Stimulated activated CD4-positive, alpha-beta T cell treated with anti-CD3 and anti-CD28 coated beads, Interleukin-15, amount 100 ng/mL, for 24 hours (primary cell): ENCODE results near the gene NEURL2.
"Not testable (repeated sequence)": the region's sequence is repeated elsewhere in the genome, so short reads cannot be mapped to it uniquely, and the experiment has no call there.

Experiments used
- DNase-seq: peaks from one replicate; pipeline ENCODE4 v3.0.0-alpha.2; 2020

The NEURL2 gene, protein sequence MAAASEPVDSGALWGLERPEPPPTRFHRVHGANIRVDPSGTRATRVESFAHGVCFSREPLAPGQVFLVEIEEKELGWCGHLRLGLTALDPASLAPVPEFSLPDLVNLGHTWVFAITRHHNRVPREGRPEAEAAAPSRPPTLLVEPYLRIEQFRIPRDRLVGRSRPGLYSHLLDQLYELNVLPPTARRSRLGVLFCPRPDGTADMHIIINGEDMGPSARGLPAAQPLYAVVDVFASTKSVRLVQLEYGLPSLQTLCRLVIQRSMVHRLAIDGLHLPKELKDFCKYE

DNA sequence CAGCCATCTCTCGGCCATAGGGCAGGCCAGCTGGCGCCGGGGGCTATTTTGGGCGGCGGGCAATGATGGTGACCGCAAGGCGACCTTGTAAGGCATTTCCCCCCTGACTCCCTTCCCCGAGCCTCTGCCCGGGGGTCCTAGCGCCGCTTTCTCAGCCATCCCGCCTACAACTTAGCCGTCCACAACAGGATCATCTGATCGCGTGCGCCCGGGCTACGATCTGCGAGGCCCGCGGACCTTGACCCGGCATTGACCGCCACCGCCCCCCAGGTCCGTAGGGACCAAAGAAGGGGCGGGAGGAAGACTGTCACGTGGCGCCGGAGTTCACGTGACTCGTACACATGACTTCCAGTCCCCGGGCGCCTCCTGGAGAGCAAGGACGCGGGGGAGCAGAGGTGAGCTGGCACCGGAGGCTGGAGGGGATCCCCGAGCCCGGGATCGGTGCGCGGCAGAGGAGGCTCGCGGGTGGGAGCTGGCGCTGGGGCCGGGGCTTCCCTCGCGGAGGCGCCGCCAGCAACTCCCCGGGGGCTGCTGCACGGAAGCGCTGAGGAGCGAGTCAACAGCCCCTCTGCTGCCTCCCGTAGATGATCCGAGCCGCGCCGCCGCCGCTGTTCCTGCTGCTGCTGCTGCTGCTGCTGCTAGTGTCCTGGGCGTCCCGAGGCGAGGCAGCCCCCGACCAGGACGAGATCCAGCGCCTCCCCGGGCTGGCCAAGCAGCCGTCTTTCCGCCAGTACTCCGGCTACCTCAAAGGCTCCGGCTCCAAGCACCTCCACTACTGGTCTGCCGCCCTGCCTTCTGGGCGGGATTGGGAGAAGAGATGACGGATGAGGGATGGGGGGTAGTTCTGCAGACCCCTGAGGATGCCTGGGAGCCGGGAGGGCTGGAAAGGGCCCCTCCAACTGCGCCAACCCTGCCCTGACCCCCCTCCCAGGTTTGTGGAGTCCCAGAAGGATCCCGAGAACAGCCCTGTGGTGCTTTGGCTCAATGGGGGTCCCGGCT, at the start of gene NEURL2, which contains the start of gene CTSA:
TSS of gene NEURL2 (minus strand) at position 224 of the 999 bp plus-strand sequence. CDS start at position 7, 217 bp downstream.
TSS of gene CTSA (plus strand) at position 351 of the 999 bp plus-strand sequence. CDS start at position 585, 234 bp downstream.
- peak; percentile 90 for DNase-seq

DNA sequence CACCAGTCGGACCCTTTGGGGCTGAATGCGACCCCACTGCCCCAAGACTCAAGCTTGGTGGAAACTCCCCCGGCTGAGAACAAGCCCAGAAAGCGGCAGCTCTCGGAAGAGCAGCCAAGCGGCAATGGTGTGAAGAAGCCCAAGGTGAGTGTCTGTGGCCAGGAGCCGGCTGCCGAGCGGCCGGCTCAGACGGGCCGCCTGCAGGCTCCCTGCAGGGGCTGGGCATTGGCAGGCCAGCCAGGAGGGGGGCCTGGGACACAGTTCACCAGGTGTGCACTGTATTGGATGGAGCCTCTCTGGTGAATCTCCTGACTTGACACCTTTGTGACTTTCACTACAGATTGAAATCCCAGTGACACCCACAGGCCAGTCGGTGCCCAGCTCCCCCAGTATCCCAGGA, 49.5 kb upstream of the NEURL2 start:
- no peak for DNase-seq

DNA sequence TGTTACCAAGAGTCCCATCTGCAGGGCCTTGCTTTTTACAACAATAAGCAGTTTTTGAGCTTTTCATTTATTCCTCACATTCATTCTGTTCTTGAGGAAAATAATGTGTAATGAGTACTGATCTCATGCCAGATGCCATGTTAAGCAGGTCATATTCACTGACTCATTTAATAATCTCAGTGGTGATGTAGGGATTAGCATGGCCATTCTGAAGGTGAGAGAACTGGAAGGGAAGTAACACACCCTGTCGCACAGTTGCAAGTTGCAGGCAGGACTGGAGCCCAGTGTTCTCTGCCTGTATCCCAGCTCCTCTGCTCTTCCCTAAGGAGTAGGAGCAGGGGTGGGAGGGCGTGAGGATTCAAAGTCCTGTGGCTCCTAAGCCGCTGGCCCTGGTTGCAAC, 49.0 kb upstream of the NEURL2 start:
- DNase-seq = no peak

DNA sequence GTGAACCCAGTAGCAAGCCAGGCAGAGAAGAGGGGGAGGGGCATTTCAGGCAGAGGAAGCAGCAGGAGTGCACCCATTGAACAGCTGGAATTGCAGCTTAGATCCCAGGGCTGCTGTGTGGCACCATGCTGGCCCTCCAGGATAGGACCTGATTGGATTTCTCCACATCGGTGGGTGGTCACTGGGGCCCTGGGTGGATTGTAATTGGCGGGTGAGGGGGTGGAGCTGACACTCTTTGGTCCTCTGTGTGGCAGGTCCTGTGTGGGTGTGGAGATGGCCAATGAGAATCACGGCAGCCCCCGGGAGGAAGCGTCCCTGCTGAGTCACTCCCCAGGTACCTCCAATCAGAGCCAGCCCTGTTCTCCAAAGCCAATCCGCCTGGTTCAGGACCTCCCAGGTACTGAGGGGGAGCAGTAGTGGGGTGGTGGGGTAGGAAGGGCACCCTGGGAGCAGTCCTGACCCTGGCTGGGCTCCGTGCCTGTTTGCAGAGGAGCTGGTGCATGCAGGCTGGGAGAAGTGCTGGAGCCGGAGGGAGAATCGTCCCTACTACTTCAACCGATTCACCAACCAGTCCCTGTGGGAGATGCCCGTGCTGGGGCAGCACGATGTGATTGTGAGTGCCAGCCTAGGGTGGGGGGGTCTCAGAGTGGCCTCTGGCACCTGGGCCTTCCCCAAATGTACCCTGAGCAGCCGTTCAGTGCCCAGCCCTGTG, 47.9 kb upstream of the NEURL2 start:
- DNase-seq = no peak

DNA sequence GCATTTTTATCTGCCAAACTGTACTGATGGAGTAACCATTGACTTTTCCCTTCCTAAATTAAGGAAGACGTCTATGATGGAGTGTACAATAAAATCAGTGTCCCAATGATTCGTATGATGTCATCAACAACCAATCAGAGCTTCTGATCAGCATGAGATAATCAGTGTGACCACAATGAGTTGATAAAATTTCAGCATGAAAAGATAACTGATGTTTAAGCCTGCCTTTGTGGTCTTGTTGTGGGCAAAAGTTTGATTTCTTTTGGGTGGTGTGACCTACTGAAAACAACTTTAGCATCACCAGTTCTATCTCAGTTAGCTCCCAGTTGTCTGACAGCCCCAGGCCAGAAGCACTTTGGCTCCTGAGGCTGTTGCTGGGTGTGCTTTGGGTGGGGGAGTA, 46.8 kb upstream of the NEURL2 start:
- DNase-seq = no peak

DNA sequence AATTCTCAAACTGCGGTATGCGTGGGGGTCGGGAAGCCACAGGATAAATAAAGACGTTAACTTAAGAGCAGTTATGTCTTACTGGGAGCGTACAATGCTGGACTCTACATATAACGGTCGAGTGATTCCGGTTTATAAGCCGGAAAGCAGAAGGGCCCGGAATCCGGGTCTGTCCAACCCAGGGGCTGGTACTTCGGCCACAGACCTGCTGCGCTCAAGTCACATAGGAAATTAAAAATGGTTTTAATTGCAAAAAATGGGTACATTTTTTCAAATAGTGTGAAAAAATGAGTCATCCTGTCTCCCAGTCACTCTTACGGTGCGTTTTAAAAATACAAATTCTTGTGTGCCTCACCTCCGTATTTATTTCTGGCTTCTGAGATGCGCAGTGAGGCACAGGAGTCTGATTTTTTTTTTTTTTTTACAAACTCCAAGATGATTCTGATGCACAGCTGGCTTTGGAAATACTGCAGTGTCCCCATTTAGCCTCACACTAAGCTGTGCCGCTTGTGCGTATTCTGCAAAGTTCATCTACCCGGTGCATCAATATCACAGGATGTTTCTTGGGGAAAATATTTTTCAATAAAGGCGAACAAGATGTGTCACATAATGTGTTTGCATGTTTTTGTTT, 44.5 kb upstream of the NEURL2 start:
- DNase-seq = no peak

DNA sequence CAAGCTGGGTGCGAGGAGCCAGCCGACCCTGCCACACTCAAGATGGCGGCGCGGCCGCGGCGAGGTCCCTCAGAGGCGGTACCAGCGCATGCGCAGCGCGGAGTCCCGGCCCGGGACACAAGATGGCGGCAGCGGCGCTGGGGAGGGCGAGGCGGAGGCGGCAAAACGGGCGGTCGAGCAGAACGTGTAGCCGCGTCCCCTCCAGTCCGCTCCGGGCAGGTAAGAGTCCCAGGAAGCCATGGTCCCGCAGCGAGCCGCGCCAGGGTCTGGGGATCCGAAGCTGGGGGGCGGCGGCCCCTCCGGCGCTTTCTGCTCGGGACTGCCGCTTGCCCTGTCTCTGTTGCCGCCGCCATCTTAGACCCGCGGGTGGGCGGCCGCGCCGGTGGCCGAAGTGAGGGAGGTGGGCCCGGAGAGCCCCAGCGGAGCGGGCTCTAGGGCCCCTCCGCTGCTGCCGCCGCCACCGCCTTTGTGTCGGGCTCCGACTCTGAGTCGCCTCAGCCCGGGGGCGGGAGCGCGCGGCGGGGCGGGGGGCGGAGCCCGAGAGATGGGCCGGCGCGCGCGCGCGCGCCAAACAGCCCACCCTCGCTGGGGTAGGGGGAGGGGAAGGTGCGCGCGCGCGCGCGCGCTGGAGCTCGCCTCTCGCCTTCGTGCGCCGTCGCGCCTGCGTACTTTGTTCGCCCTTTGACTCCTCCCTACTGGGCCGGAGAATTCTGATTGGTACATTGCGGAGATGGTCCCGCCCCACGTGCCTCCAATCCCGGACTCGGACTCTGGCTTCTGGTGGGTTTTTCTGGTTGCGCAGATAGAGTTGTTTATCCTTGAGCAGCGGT, 43.8 kb upstream of the NEURL2 start, which contains the start of gene PCIF1:
TSS of gene PCIF1 (plus strand) at position 98 of the 830 bp plus-strand sequence. CDS start 4,317 bp downstream, outside the sequence.
- DNase-seq = peak; percentile 98

DNA sequence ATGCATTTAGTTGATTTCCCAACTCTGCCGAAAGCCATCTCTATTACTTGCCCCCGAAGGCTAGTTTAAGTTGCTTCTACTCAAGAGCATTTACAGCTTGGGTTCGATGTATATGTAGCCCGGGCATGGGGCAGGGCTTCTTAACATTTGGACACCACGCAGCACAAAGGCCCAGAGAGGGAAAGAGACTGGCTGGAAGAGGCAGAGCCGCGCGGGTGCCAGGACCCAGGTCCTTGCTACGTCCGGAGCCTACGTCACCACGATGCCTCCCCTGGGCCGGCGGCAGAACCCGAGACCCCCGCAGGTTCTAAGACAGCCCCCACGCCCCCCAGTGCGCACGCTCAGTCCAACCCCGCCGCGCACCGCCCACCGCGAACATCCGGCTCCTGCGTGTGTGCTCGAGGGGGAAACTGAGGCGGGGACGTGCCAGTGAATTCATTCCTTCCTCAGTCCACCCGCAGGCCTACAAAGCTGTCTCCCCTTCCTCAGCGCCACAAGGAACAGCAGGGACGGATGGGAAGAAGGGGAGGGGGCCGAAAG, 43.1 kb upstream of the NEURL2 start:
- peak; percentile 69 for DNase-seq

DNA sequence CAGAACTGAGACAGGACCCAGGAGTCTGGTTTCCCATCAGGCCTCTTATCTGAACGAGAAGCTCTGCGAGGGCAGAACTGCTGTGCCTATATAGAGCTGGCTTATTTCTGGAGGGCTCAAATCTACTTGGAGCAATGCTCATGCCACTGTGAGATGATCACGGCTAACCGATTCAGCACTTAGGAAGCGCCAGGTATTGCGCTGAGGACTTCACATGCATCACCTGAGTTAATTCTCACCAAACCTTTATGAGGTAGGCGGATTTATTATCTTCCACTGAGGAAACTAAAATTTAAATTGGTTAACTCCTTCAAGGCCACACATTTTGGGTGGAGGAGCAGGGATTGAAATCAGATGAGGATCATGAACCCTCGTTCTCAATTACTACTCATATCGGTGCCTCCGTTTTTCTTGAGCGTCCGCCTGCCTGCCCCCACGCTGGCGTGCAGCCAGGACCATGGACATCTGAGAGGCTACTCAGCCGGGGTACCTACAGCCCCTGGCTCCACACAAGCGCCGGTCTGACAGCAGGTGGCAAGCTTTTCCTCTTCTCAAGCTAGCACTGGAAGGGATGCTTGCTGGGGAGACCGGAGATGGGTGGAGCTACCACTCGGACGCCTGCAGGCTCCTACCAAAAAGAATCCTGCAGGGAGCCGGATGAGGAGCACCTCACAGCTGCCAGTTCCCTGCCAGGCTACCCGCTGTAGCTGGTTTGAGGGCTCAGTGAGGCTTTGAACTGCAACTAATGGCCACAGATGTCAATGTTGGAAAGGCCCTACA, 42.4 kb upstream of the NEURL2 start:
- DNase-seq = peak; percentile 77

DNA sequence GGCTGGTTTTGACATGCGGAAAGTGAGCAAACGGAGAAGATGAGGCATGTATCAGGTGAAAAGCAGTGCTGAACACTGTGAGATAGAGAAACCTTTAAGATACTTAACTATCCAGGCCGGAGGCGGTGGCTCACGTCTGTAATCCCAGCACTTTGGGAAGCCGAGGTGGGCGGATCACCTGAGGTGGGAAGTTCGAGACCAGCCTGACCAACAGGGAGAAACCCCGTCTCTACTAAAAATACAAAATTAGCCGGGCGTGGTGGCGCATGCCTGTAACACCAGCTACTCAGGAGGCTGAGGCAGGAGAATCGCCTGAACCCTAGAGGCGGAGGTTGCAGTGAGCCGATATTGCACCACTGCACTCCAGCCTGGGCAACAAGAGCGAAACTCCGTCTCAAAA, 40.7 kb upstream of the NEURL2 start:
- not testable (repeated sequence) for DNase-seq

DNA sequence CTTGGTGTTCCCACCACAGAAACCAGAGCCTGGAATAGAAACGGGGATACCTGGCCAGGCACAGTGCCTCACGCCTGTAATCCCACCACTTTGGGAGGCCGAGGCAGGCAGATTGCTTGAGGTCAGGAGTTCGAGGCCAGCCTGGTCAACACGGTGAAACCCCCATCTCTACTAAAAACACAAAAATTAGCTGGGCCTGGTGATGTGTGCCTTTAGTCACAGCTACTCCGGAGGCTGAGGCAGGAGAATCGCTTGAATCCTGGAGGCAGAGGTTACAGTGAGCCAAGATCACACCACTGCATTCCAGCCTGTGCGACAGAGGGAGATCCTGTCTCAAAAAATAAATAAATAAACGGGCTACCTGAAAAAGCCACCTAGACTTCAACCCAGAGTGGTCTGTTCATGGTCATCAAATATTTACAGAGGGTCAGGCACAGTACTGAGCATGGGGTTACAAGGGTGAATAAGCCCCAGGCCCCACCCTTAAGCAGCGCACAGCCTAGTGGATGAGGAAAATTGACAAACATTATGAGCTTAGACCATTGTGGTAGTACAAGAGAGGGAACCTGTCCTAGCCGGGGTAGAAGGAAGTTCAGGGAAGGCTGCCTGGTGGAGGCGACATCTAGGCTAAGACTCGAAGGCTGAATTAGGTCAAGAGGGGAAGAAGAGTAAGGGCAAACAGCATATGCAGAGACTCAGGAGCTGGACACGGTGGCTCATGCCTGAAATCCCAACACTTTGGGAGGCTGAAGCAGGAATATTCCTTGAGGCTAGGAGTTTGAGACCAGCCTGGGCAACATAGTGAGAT, 36.3 kb upstream of the NEURL2 start:
- DNase-seq = no peak

DNA sequence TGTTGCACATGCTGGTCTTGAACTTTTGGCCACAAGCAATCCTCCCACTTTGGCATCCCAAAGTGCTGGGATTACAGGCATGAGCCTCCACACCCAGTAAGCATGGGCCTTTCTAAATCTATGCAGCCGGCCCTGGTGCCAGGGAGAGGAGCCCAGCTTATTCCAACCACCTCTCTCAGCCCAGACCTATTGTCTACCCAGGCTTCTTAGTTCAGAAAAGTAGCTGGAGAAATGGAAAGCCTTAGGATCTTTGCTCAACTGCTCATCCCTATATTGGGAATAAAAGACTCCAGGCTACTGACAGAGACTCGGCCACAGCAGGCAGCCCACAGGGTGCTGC, 35.7 kb upstream of the NEURL2 start:
- no peak for DNase-seq

DNA sequence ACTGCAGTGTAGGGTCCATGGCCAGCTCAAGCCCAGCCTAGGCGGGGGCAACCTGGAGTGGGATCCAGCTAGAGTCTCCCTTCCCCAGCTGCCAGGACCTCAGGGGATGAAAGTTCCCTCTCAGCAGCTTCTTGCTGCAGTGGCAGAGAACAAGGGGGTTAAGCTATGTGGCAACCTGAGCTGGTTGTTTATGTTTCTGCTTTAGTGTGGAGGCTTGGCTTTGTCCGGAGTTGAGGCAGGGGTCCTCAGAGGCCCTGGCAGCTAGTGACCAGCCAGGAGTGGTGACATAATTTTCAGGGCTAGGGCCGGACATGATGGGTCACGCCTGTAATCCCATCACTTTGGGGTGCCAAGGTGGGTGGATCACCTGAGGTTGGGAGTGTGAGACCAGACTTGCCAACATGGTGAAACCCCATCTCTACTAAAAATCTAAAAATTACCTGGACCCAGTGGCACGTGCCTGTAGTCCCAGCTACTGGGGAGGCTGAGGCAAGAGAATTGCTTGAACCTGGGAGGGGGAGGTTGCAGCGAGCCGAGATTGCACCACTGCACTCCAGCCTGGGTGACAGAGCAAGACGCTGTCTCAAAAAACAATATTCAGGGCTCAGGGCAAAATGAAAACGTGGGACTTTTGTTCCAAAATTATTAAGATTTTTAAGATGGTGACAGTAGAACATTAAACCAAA, 35.0 kb upstream of the NEURL2 start:
- DNase-seq = no peak

DNA sequence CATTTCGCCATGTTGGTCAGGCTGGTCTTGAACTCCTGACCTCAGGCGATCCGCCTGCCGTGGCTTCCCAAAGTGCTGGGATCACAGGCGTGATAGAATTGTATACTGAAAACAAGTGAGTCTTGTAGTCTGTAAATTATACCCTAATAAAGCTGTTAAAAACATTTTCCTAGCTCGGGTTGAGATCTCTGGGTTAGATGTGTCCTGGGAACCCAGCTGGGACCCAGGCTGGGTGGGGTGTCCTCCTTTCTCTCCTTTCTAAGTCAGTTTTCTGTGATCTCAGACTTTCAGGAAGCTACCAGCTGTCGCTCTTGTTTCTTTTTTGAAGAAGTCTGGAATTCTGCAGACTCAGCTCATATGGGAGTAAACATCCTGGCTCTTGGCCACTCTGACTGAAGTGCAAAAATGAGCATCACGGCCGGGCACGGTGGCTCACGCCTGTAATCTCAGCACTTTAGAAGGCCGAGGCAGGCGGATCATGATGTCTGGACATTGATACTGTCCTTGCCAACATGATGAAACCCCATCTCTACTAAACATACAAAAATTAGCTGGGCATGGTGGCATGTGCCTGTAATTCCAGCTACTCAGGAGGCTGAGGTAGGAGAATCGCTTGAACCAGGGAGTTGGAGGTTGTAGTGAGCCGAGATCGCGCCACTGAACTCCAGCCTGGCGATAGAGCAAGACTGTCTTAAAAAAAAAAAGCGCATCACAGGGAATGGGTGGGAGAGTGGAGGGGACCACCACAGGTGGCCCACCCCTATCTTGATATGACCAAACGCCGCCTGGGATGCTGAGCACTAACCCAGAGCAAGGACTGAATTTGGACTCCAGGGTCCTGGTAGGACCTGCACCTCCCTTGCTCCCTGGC, 33.6 kb upstream of the NEURL2 start:
- DNase-seq = no peak

DNA sequence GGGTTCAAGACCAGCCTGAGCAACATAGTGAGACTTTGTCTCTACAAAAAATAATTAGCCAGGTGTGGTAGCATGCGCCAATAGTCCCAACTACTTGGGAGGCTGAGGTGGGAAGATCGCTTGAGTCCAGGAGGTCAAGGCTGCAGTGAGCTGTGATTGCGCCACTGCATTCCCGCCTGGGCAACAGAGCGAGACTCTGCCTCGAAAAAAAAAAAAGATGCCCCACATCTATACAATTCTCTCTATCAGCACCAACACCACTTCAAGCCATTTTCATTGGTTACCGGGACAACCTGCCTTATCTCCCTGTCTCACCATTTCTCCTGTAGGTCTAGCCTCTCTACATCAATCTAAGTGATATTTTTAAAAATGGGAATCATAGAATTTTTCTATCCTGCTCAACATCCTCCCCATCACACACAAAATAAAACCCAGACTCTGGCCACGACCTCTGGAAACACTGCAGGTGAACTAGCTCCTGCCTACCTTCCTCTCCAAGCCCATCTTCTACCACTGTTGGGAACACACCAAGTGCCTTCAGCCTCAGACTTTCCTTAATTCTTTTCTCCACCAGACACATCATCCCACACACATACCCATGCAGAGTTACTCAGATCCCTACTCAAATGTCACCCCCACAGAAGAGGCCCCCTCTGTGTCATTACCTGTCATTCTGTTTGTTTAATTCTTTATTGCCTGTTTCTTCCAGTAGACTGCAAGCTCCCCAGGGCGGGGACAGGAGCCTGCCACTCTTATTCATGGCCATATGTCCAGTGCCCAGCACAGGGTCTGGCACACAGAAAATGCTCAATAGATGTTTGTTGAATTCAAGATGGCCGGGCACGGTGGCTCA, 30.6 kb upstream of the NEURL2 start:
- DNase-seq = no peak

DNA sequence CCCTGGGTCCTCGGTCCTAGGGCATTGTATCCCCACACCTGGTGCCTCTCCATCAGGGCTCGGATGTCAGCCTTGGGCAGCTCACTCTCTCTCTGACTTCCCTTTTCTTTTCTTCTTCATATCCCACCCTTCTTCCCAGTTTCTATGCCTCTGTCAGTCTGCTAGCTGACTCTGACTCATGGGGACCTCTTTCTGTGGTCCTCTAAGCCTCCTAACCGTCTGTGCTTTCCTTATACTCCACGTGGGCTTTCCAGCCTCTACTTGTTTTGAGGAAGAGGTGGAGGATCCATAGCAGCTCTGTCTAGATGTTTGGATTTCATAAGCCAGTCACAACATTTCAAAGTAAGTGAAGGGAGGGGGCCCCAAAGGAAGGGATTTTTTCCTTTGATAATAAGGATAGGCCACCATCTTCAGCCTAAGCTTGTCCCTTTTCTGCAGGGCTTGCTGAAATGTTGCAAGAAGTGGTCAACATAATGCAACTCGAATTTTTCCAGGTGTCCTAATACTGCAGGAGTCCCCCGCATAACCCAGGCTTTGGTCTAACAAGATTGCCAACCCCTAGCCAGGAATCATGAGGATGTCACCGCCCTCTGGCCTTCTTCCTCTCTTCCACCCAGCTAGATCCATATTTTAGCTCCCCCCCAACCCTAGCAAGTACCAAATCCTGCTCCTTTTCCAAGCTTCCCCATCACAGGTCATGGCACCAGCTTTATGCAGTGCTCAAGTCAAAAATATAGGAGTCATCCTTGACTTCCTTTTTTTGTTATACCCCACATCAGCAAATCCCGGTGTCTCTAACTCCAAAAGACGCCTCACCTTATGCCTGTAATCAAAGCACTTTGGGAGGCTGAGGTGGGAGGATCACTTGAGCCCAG, 29.7 kb upstream of the NEURL2 start:
- no peak for DNase-seq
